Stimulated activated CD4-positive, alpha-beta T cell treated with anti-CD3 and anti-CD28 coated beads, TNF-alpha, amount 100 ng/mL, for 1 hour (primary cell): ENCODE results near the gene HPGDS.
"Not testable (repeated sequence)": the region's sequence is repeated elsewhere in the genome, so short reads cannot be mapped to it uniquely, and the experiment has no call there.

ENCODE experiments used
- DNase-seq, 3 donors: peaks; one replicate each; pipeline ENCODE4 v3.0.0-alpha.2; 2020; ENCODE audit warnings: low read depth in 3 of 3, low spot score in 1 of 3

The HPGDS gene

DNA sequence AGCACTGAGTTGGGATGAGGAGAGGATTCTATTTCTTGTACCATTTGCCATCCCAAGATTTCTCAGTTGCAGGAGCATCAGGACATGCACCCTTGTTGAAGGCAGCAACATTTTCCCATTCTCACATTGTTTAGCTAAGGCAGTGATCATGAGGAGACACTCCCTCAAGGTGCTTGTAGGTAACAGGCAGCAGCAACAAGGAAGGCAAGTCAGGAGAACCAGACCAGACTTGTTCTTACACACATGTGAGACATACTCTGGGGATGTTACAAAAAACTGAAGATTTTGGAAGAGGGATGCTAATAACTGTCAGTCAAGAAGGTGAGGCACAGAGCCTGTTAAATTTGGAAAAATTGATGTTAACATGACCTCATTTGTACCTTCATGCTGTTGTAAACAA is 15.5 kb upstream of the HPGDS start:
- no peak for DNase-seq

DNA sequence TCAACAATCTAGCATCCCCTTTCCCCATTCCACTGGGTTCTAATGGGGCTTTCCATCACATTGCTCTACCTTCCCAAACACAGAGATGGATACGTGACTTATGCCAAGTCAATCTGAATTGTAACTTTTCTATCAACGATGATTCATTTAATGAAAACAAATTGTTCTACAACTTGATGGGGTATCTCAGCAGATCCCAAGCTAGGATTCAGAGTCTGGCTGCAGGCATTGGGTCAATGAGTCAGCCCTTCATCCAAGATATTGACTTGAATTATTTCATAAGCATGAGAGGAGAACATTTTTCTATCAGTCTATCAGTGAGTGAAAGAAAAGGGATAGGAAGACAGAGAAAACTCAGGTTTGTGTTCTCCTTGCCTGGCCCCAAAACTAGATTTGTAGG is 15.0 kb upstream of the HPGDS start:
- no peak for DNase-seq

DNA sequence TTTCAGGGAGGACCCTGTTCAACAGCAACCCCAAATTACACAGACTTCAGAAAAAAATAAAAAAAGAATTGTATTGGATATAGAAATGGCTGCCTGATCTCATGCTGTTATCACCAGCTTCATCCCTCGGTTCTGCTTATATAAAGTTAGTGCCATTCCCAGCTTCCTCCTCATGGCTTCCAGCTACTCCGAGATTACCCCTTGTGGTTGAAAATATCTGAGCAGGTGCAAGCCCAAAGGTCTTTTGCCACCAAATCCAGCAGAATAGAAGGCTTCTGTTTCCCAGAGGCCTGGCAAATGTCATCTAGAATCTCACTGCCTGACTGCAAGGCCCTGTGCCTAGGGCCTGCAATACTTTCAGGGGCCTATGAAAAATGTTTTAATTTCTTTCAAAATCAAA is 13.8 kb upstream of the HPGDS start:
- DNase-seq: no peak

DNA sequence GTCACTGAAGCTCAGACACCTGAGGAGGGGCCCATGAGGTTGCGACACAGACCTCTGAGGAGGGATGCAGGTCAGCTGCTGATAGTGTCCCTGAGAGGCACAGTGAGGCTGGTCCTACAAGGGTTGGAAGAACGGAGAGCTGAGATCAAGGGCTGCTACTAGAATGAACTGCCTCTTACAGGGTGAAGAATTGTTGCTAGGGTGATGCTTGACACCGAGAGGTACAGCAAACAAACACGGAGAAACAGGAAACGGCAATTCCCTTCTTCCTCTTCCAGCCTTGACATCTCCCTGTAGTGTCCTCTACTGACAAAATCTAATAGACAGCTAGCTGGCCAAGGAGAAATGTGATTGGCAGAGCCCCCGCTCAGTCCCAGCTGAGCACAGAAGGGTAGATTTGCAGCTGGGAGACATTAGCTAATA is 11.8 kb upstream of the HPGDS start:
- DNase-seq: no peak

DNA sequence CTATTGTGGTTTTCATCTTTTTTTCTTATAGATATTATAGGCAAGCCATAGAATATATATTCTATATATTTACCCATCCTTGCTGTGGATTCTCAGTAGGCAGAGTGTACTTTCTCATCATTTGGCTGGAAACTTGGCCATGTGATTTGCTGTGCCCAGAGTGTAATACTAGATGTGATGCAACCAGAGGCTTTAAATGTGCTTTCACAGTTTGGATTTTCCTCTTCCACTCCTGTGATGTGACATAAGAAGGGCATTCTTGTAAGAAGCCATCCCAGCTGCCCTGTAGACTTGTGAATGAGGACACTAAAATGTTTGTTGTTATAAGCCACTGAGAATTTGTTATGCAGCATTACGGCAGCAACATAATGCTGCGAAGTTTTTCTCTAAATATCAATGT is 10.4 kb upstream of the HPGDS start:
- DNase-seq: no peak

DNA sequence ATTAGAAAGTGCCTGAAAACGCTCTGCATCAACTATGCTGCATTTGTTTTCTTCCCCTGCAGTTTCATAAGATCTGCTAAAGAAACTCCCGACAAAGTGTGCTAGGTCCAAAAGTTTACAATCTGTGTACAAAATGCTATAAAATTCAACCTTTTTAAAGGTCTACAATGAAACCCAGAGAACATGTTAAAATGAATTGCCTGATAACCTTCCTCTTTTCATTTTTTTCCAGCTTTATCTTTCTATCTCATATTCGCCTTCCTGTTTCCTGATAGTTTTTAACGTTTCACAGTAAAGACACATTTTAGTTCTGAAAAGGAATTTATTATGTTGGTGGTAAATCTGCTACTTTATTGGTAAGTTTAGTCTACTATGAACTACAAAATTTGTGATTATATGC is 9.5 kb upstream of the HPGDS start:
- no peak for DNase-seq

DNA sequence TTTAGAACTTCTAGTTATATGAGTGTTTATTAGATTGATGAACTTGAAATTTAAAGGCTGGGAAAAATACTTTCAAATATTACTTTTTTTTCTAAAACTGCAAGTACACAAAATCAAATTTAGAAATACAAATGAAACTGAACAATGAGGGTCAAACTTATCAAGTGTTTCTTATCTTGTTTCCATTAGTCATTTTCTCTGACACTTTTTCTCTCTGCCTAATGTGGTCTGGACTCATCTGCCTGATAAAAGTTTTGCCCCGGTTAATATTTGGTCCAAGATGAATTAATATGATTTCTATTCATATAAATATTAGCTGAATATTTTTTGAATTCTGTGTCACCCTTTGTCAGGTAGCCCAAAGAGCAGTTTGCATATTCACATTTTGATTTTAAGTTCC is 8.7 kb upstream of the HPGDS start:
- DNase-seq: no peak

DNA sequence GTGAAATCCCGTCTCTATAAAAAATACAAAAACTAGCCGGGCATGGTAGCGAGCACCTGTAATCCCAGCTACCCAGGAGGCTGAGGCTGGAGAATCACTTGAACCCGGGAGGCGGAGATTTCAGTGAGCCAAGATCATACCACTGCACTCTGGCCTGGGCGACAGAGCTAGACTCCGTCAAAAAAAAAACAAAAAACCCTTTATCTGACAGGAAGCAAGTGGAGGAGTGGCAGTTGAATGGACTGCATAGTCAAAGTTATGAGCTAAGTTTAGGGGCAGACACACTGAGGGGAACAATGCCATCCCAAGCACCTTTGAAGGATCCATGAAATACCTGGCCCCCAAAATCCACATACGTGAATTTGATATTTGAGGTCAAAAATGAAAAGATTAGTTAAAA is 7.5 kb upstream of the HPGDS start:
- DNase-seq: no peak

DNA sequence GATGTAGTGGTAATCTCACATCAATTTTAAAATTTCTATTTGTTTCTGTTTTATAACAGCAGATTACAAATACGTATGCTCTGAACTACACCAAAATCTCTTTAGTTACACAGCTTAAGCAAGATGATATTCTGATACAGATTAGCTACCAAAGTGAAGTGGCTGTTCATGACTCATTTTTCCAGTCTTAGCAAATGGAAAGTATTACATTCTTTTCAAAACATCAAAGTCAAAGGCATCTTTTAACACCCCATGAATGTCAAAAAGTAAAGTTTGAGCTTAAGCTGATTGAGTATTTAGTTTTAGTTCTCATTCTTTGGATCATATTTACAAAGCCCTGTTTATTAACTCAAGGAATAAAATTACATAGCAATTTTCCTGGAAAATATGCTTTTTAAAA is 6.6 kb upstream of the HPGDS start:
- no peak for DNase-seq

DNA sequence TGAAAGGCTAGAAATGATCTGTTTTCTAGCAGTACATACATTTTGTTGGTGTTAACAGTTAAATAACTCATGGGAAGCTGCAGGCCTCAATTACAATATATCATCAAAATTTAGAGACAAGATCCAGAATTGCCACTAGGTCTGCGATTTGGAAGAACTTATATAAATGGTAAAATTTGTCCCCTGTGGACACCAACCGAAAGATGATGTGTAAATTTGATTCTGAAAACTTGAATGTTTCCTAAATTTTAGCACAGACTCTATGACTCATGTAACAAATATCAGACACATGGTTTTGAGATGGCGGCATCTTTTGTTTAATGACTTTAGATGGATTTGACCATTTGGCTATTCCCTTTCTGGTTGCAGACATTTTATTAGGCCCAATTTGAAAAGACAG is 6.0 kb upstream of the HPGDS start:
- no peak for DNase-seq

DNA sequence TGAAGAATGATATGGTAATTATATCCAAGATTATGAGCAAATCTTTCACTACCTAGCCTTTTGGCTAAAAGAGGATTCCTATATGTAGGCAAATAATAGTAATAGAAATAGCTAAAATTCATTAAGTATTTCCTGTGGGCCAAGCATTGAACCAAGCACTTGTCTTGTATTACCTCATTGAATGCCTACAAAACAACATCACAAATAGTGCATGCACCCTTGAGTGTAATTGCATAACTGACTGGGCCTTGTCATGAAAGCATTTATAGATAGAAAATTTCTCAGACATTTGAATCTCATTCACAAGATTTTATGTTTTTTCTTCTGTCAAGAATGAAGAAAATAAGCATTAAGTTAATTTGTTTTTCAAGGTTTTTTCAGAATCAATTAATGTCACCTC is 3.9 kb upstream of the HPGDS start:
- no peak for DNase-seq

DNA sequence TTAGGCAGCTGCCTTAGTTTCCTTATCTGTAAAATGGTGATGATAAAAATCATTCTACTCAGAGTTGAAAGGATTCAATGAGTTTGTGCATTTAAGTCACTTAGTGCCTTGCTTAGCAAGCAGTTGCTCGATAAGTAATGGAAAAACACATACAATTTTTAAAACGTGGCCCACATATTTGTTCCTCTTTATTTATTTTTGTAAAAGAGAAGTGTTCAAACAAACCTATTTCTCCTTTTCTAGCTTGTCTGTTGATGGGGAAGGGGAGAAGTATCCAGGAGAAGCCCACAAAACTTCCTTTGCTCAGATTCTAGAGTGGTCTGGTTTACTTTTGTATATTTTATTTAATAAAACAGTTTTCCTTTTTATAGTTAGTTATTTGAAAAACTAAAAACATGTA is 3.3 kb upstream of the HPGDS start:
- no peak for DNase-seq

DNA sequence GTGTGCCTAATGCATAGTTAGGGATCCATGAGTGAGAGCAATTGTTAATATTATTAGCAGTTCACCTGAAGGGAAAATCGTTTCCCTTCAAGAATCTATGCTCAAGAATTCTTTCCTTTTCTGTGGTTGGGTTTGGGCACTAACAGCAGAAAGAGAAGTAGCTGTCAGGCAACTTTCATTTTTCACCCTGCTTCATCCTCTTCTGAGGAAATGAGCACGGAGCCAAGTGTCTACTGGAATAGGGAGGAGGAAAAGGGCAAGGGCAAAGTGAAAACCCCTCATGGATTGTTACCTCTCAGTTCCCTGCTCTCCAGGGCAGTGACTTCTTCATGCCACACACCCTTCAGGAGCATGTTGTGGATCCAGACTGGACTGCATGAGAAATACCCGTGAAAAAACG is 2.6 kb upstream of the HPGDS start:
- DNase-seq: no peak

DNA sequence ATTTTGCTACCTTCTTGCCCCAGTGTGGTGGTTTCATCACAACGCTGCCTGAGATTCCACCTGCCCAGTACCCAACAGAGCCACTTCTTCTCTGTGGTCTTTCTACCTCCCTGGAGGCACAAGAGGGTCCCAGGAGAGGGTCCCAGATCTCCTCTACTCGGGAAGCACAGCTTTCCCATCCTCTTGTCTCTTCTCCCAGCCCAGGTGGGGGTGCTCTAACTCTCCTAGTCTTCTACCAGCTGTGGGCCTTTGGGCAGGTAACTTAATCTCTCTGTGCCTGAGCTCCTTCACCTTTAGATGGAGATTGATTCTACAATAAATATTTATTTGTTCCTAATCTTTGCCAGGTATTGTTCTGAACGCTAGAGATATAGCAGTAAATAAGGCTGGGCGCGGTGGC is 1.8 kb upstream of the HPGDS start:
- no peak for DNase-seq

DNA sequence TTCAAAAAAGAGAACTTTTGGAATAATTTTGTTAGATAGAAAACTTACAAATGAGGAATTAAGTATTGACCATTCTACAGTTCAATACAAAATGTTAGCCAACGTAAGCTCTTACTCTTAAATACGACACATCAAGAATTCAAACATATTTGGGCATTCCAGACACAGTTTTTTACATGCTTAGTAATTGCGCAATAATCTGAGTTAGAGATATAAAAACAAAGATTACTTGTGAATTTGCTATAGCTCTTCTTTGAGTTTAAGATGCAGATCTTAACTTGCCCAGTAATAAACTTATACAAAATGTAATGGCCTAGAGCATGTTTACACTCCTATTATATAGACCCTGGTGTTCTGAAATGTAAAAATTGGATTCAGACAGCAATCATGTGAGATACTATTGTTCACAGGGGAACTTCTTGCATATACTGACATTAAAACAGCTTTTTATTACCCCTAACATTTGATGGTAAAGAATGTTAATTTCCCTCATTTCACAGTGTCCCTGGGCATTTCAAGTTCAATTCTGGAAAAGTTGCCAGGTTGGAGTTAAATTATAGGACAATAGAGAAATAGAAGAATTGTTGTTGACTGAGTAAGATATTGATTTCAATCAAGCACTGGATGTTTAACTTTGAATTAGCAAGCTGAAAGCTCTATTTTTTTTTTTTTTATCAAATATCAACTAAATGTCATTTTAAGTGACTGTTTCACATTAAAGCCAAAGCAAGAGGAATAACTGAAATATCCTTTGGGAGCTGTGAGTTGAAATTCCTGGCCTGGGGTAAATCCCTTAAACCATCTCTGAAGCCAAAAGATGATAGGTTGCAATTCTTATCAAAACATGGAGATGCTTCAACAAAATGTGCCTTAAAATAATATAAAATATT is 910 bp downstream of the HPGDS start:
- DNase-seq: no peak

DNA sequence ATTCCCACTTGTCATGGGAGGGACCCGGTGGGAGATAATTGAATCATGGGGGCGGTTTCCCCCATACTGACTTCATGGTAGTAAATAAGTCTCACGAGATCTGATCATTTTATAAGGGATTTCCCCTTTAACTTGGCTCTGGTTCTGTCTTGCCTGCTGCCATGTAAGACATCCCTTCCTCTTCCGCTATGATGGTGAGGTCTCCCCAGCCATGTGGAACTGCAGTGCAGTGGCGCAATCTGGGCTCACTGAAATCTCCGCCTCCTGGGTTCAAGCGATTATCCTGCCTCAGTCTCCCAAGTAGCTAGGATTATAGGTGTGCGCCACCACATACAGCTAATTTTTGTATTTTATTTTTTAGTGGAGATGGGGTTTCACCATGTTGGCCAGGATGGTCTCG is 2.9 kb downstream of the HPGDS start:
- no peak for DNase-seq

DNA sequence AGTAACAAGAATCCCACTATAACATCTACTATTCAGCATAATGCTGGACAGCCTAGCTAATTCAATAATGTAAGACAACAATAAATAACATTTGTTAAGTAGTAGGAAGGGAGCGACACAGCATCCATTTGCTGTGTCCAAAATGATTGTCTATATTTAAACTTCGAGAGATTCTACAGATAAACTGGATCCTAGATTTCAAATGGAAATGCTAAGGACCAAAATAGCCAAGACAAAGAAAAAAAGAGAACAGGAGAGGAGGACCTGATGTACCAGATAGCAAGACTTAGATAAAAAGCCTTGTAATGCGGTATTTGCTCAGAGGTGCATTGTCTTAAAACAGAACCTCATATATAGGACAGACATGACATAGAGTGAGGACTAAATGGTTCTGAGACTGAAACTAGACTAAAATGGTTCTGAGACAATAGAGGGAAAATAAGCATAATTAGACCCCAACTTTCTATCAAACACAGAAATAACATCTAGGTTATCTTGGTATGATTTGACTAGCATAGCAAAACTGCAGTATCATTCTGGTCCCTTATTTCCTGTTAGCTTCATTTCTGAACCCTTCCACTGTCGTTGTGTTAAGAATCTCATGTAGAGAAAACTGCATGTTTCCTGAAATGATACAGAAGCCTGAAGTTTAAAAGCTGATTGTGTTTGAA is 3.8 kb downstream of the HPGDS start:
- no peak for DNase-seq

DNA sequence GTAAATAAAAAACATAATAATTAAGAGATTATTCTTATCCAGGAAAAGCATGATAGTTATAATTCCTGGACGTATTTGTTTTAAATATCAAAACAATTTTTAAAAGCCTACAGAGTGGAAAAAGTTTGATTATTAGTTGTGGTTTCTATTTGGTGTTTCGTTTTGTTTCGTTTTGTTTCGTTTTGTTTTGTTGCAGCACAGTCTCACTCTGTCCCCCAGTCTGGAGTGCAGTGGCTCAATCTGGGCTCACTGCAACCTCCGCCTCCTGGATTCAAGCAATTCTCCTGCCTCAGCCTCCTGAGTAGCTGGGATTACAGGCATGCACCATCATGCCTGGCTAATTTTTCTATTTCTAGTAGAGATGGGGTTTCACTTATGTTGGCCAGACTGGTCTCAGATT is 5.8 kb downstream of the HPGDS start:
- not testable (repeated sequence) for DNase-seq

DNA sequence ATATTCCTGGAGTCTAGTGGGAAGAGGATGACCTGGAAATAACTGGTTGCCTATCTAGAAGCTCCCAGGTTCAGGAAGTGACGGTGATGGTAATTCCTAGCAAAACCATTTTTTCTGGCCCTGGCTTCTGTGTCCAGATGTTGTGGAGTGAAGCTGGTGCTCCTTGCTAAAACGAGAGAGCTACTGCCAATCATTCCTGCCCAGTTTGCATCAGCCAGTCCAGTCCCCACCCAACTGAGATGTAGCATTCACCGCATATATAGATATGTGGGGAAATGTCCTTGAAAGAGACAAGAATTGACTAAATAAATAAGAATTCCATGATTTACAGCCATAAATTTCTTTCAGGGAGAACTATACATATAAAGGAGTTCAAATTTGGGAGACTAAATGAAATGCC is 6.3 kb downstream of the HPGDS start:
- no peak for DNase-seq

DNA sequence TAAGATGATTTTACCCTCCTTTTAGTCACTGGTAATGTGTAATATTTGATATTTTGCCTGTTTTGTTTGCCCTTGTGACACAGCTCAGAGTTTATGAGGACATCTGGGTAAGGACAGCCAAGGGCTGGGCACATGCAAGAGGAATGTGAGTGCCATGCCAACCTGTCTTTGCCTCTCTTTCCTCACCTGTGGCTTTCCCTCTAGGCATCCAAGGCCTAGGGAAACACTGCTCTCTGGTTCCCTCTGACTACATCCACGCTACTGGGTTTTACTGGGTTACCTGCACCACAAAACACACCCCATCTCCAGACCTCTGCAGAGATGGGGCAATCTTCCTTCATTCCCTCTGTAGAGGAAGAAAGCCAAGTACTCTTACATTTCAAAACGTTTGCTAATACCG is 7.7 kb downstream of the HPGDS start:
- DNase-seq: no peak

DNA sequence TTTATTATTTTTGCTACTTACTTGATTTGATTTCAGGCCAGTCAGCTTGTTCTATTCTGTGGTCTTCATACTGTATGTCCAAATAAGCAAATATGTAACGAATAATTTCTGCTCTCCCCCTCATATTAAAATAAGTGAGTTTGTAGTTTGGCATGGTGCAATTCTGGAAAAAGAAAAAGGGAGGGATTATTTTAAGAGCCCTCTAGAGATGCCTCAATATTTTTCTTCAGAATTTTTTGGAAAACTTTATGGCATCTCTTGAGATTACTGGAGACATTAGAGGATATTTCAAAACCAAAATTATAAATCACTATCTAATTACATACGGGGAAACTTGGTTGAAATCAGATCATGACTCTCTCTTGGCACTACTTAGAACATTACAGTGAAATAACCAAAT is 8.2 kb downstream of the HPGDS start:
- DNase-seq: no peak

DNA sequence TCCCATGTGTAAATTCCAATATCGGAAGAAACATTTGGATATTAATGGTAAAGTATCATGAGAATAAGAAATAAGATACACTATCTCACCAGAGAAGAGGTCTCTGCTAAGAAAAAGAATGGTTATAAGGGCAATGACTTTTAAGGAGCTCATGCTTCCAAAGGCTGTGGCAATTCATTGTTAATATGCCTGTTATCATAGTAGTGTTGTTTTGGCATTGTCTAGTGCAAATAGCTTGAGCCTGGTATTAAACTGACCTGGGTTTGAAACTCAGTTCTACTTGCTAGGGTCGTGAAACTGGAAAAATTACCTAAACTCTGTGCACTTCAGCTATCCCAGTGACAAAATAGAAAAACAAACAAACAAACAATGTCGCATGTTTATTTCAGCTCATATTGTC is 8.8 kb downstream of the HPGDS start:
- no peak for DNase-seq
